IPS DF 19.7 (cell line): ENCODE measurements around the gene RAG1.
A peak's percentile ranks its signal among the peaks of the same experiment; 100 is the strongest.

Experiments used
- DNase-seq: peaks from one replicate; pipeline ENCODE4 v3.0.0-alpha.2; 2013; ENCODE audit warnings: low read depth, low spot score

RAG1 gene

DNA sequence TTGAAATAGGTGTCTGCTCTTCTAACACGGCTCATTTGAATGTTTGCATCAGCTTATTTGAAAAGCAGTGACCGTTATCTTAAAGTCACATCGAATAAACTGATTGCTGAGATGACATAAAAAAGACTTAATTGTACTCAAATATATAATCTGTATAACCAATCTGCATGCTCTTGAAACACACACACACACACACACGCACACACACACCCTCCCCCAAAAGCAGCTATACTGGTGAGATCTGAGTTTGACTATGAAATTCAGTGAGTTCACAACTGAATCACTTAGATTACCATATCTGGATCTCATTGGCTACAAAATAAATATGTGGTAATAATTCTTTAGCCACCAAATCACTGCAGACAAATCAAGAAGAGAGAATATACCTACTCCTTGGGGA lies 22.7 kb downstream of the RAG1 start:
- DNase-seq = no peak

DNA sequence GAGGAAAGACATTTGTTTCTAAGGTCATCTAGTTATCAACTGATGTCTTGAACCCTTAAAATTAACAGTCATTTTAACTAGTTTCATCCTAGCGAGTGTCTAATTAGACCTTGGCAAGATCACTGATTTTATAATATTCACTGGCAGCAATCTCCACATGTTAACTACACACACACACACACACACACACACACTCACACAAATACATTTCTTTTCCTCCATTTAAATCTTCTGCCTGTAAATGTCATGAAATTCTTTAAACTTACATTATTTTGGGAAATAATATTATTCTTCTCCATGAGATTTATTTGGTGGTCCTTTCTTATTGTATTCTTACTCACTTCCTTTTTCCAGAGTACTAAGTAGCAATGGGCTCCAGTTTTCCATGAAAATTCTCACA lies 23.6 kb downstream of the RAG1 start:
- no peak for DNase-seq

GRCh38 chr11:36594316-36594989 lies 26.6 kb downstream of the RAG1 start, which contains the start of gene IFTAP:
Gene IFTAP (plus strand): TSS chr11:36594502. CDS start chr11:36610104, 15,602 bp downstream.
- peak; percentile 94 for DNase-seq

- DNase-seq = no peak
Measured at GRCh38 chr11:36596880-36597279, 29.1 kb downstream of the RAG1 start.

DNA sequence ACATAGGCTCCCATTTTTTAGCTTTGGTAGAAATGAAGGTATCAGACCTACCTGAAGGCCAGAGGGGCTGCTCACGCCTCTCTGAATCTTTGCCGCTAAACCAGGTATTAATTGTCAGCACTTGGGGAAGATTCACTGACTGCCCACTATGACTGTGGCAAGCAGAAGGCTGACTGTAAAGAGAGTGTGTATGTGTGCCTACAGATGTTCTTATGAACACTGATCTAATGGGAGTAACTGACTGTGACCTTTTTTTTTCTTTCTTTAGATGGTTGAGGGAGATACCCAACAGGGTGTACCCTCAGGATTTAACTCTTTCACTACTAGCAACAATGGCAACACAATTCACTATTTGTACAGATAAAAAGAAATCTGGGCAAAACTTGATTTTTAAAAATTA lies 30.2 kb downstream of the RAG1 start, which contains the start of gene RAG2:
TSS of gene RAG2 (minus strand) at position 186 of the 400 bp plus-strand sequence. CDS start 4,068 bp downstream, outside the sequence.
- DNase-seq = no peak

DNA sequence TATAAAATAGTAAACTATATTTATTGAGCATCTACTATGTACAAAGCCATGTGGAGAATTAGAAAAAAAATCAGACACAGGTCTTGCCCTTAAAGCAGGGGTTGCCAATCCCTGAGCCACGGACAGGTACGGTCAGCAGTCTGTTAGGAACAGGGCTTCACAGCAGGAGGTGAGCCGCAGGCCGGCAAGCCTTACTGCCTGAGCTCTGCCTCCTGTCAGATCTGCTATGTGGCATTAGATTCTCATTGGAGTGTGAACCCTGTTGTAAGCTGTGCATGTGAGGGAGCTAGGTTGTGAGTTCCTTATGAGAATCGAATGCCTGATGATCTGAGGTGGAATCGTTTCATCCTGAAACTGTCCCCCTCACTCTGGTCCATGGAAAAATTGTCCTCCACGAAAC lies 32.4 kb downstream of the RAG1 start:
- no peak for DNase-seq

- DNase-seq = no peak
Measured at GRCh38 chr11:36601155-36601554, 33.3 kb downstream of the RAG1 start.

DNA sequence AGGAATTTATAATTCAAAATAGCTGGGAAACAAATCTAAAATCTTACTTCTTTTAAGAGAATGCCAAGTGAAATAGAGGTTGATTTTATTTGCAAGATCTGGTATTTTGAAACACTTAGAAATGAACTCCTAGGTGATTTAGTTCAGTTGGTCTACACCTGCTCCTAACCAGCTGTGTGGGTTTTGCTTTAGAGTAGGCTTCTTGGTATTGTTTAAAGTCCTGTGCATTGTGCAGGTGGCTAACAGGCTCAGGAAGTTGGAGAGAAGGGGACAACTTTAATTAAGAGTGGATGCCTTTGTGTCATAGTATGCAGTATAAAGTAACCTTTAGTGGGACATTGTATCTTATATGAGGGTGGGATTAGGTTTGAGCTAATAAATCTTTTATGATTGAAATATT lies 34.3 kb downstream of the RAG1 start:
- DNase-seq = no peak

DNA sequence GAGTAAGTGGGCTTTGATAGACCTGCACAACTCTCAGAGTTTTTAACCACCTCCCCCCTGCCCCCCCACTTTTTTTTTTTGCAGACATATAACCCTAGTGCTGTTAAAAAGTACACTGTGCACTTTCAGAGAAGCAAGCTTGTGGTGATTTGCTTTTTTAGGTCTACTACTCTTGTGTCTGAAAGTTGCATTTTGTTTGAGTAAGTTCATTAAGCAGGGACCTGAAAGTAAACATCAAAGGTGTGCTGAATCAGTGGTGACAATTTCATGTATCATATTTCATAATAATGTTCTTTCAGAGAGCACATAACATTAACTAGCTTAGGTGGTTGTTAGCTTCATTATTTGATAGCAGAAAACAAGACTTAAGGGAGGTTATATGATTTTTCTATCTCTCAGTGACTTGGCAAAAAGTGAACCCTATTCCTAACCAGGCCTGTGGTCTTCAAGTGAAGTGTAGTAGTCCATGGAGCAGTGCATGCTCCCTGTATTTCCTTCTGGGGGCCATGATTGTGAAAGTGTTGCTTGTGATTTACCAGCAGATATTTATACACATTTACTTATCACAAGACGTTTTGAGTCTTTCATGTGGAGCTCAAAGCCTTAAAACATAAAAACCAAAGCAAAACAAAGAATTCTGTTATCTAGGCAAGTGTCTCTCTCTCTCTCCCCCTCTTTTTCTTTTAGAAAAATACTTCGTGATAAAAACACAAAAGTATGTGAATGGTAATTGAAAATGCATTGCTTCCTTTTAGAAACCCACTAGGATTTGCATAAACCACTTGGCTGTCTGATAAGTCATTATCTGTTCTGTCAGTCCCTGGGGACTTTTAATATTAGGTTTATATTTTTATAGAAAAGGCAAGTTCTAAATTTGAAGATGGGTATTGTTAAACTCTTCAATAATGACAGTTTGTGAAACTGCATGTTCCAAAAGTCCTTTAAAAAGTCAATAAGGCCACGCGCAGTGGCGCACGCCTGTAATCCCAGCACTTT lies 37.7 kb downstream of the RAG1 start:
- no peak for DNase-seq

GRCh38 chr11:36608491-36609199 lies 40.8 kb downstream of the RAG1 start:
- DNase-seq = no peak

GRCh38 chr11:36609383-36609782 lies 41.6 kb downstream of the RAG1 start:
- DNase-seq = no peak

DNA sequence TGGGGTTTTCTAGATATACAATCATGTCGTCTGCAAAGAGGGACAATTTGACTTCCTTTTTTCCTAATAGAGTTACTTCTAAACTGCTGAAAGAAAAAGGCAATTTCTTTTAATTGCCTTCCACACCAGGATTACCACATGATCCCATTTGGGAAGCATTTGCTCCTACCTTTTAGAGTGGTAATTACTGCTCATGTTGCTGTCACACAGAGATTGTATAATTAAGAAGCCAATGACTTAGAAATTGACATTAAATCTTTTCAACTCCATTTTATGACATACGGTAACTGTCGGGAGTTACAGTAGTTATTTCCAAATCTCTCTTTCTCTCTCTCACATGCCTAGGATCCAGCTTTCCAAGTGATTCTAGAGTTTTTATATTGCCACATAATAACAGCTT lies 48.0 kb downstream of the RAG1 start:
- no peak for DNase-seq

GRCh38 chr11:36617543-36618362 lies 49.9 kb downstream of the RAG1 start:
- DNase-seq = no peak

DNA sequence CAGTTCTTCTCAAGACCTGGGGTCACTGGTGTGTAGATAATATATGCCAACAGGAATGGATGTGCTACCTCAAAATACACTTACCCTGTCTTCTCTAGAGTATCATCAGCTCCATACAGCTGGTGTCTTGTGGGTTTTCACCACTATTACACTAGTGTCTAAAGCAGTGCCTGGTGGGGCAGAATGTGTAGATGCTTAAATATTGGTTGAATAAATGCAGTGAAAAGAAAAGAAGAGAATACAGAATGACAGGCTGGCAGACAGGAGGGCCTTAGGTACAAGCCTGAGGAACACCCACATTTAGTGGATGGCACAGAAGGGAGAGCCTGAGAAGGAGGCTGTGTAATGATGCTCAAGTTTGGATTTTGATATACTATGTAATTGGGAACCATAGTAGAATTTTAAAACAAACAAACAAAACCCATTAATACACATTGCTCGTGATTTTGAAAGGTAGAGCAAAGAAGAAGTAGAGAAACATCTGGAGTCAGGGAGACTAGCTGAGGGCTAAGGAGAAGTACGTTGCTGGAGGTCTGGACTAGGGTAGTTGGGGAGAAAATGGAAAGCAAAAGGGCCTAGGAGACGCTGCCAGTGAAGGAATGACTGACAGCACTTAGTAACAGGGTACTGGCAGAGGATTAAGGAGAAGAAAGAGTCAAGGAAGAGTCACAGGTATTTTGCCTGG lies 50.7 kb downstream of the RAG1 start:
- no peak for DNase-seq

DNA sequence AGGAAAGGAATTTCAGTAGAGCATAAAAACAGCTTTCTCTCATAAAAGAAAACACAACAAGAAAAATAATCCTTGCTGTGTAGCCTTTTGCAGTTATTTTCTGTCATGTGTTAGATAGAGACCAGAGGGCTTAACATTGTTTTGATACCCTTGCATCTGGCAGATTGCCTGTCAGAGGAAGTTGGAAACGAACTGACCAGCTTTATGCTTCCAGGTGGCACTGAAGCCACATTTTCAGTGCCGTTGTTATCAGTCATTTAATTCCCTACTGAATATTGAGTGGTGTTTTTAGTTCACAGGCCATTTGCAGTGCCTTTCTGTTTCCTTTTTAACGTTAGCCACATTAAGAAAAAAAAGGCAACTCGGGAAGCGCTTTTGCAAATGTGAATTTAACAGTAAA lies 51.7 kb downstream of the RAG1 start:
- DNase-seq = no peak

DNA sequence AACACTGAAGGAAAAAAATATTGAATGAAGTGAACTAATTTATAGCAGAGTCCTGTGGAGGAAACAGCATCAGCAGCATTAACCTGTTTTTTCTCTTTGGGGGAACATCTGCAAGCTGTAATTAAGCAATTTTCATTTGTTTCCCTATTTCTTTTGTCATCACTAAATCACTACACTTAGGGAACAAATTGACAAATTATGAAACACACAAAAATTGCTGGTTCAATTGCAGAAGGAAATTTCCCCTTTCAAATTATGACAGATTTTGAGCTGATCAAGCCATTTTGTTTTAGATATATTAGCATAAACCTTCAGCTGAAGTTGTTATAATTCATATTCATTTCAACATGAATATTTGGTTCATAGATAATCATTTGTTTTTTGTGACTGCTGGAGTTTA lies 52.4 kb downstream of the RAG1 start:
- no peak for DNase-seq

GRCh38 chr11:36622431-36623136 lies 54.8 kb downstream of the RAG1 start:
- DNase-seq = no peak

- no peak for DNase-seq
Measured at GRCh38 chr11:36623494-36623893, 55.7 kb downstream of the RAG1 start.

DNA sequence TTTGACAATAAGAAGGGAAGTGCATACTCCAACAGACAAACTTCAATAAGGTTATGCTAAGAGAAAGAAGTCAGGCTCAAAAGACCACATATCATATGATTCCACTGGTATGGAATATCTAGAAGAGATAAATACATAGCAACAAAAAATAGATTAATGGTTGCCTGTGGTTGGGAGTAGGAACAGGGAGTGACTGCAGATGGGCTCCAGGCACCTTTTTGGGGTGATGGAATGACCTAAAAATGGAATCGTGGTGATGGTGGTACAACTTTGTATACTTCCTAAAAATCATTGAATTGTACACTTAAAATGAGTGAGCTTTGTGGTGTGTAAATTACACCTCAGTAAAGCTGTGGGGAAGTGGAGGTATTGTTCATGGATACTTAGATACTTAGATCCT lies 59.2 kb downstream of the RAG1 start:
- no peak for DNase-seq

- no peak for DNase-seq
Measured at GRCh38 chr11:36627471-36627870, 59.7 kb downstream of the RAG1 start.
